Measurements from ENCODE around the gene ZSCAN29. TPM values are rescaled to one million over a fixed set of nuclear protein-coding genes. Genes with fewer than 3 reads are reported as not detected.
A peak's percentile ranks its signal among the peaks of the same experiment; 100 is the strongest.

ZSCAN29 gene
- total and polyA plus RNA-seq, 2 of the 13 experiments (the other 11 are each of a cell fraction or from before 2014, with no cell fraction given) = 8.3 to 27.4 TPM

DNA sequence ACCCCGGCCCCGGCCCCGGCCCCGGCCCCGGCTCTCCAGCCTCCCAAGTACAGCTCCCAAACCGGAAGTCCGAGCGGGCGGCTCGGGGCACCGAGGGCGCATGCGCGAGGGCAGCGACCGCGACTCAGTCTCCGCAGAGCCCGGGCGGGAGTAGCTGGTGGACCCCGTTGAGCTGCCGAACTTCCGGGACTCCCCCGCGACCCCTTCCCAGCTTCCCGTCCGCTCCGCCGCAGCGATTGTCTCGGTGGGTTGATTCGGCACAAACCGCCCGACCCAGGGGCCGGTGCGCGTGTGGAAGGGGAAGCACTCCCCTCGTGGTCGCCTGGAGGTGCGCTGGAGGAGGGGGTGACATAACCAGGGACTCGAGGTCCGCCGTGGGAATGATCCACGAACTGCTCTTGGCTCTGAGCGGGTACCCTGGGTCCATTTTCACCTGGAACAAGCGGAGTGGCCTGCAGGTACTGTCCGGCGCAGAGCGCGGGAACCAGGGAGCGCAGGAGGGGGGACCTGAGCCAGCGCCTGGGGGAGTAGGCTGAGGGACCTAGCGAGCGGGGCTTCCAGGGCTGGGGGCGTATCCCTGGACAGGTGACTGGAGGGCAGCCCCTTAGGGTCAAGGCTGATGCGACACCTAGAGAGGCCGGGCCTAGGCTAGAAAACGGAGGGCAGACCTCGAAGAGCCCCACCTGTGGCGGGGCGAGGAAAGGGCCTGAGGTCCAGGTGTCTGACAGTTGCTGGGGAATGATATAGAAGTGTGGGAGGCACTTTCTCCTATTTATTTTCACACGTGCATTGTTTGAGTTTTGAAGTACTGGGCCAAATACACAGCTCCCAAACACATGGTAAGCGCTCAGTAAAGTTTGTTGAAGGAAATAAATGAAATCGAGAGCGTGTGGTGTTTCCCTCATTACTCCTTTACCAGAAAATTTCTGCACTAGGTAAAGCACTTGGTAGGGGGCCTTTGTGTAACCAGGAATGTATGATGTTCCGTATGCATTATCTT, at the start of gene ZSCAN29, which contains the start of gene TUBGCP4 (continued):
- TF ChIP-seq MTA1 (CRISPR knock-in tag; IDR thresholded peaks at IDR 0.05; ENCODE audit: borderline replicate concordance) (0 out of 2 replicates have a peak, but pooled peaks have one; percentile 67), ZBTB7A (CRISPR knock-in tag; IDR thresholded peaks at IDR 0.05) (peak; percentile 52), ZNF614 (CRISPR knock-in tag; IDR thresholded peaks at IDR 0.05; ENCODE audit: borderline replicate concordance) (peak; percentile 23; the same call in 1 of the 2 replicates), RBFOX2 (IDR thresholded peaks at IDR 0.05; ENCODE audit: low read depth, low read length) (peak; percentile 88), GTF3A (CRISPR knock-in tag; conservative IDR thresholded peaks at IDR 0.05) (no peak), PITX1 (CRISPR knock-in tag; IDR thresholded peaks at IDR 0.05) (peak; percentile 54), ZKSCAN5 (CRISPR knock-in tag; IDR thresholded peaks at IDR 0.05) (no peak), MXD1 (CRISPR knock-in tag; IDR thresholded peaks at IDR 0.05) (peak; percentile 65; the same call in 1 of the 2 replicates), KLF12 (CRISPR knock-in tag; IDR thresholded peaks at IDR 0.05; ENCODE audit: borderline replicate concordance) (no peak), SIN3B (IDR thresholded peaks at IDR 0.05; ENCODE audit: low read length) (no peak), ZNF703 (CRISPR knock-in tag; IDR thresholded peaks at IDR 0.05; ENCODE audit: borderline replicate concordance) (peak; percentile 32; the same call in 1 of the 2 replicates), U2AF2 (IDR thresholded peaks at IDR 0.05; ENCODE audit: low read depth, low read length) (0 out of 2 replicates have a peak, but pooled peaks have one; percentile 48), ZNF10 (CRISPR knock-in tag; IDR thresholded peaks at IDR 0.05; ENCODE audit: borderline replicate concordance, low read depth) (no peak), GFI1 (CRISPR knock-in tag; IDR thresholded peaks at IDR 0.05; ENCODE audit: borderline replicate concordance) (0 out of 2 replicates have a peak, but pooled peaks have one; percentile 40), KLF15 (CRISPR knock-in tag; IDR thresholded peaks at IDR 0.05; ENCODE audit: borderline replicate concordance) (no peak), NR2F6 (IDR thresholded peaks at IDR 0.05) (peak; percentile 82), NR2F6 (CRISPR knock-in tag; IDR thresholded peaks at IDR 0.05) (peak; percentile 84), HNRNPH1 (optimal IDR thresholded peaks at IDR 0.05; ENCODE audit: low read depth, low read length) (no peak), HES4 (CRISPR knock-in tag; IDR thresholded peaks at IDR 0.05; ENCODE audit: borderline replicate concordance) (peak; percentile 53; the same call in 1 of the 2 replicates)
- TF ChIP-seq, protein P1, sequence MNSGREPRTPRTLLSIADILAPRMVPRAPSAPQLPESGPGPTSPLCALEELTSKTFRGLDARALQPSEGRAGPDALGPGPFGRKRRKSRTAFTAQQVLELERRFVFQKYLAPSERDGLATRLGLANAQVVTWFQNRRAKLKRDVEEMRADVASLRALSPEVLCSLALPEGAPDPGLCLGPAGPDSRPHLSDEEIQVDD (CRISPR knock-in tag; IDR thresholded peaks at IDR 0.05; ENCODE audit: borderline replicate concordance) = no peak
- TF ChIP-seq, protein P2, sequence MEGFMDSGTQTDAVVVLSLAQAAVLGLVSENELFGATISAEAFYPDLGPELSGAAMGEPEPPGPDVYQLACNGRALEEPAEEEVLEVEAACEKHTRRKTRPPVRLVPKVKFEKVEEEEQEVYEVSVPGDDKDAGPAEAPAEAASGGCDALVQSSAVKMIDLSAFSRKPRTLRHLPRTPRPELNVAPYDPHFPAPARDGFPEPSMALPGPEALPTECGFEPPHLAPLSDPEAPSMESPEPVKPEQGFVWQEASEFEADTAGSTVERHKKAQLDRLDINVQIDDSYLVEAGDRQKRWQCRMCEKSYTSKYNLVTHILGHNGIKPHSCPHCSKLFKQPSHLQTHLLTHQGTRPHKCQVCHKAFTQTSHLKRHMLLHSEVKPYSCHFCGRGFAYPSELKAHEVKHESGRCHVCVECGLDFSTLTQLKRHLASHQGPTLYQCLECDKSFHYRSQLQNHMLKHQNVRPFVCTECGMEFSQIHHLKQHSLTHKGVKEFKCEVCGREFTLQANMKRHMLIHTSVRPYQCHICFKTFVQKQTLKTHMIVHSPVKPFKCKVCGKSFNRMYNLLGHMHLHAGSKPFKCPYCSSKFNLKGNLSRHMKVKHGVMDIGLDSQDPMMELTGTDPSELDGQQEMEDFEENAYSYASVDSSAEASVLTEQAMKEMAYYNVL (CRISPR knock-in tag; IDR thresholded peaks at IDR 0.05; ENCODE audit: borderline replicate concordance) = peak; percentile 48; the same call in 1 of the 2 replicates
- TF ChIP-seq, protein P3, sequence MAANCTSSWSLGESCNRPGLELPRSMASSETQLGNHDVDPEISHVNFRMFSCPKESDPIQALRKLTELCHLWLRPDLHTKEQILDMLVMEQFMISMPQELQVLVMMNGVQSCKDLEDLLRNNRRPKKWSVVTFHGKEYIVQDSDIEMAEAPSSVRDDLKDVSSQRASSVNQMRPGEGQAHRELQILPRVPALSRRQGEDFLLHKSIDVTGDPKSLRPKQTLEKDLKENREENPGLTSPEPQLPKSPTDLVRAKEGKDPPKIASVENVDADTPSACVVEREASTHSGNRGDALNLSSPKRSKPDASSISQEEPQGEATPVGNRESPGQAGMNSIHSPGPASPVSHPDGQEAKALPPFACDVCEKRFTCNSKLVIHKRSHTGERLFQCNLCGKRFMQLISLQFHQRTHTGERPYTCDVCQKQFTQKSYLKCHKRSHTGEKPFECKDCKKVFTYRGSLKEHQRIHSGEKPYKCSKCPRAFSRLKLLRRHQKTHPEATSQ (CRISPR knock-in tag; IDR thresholded peaks at IDR 0.05; ENCODE audit: borderline replicate concordance) = 0 out of 2 replicates have a peak, but pooled peaks have one; percentile 14
- TF ChIP-seq, protein P4, sequence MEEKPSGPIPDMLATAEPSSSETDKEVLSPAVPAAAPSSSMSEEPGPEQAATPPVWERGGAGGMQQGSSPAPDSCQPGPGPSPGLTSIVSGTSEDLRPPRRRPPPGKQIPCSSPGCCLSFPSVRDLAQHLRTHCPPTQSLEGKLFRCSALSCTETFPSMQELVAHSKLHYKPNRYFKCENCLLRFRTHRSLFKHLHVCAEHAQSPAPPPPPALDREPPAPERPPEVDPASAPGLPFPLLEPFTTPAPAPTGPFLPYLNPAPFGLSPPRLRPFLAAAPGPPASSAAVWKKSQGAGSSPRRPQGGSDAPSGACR (CRISPR knock-in tag; IDR thresholded peaks at IDR 0.05) = peak; percentile 78; the same call in 1 of the 2 replicates

Measured in HepG2 (cell line).